HepG2 (cell line): ENCODE measurements around the gene IRAK3. TPM values are rescaled to one million over a fixed set of nuclear protein-coding genes. Genes with fewer than 3 reads are reported as not detected.

Experiments
- ATAC-seq: fragments of 200-7000 bp; cut with Tn5 transposase; 3 replicates; pipeline ENCODE4 v1.9.1; 2020; ENCODE audit warnings: mild to moderate bottlenecking, moderate library complexity
- BruUV-seq: library from RNA; stranded (reverse); fragments of 400-500 nt; replicated peaks from 2 replicates; lab custom pipeline; 2021; lab: Mats Ljungman, UMichigan
- CTCF ChIA-PET: fragments of 300-600 bp; formaldehyde crosslinking; extraction: SDS; loops from one replicate; lab custom pipeline; 2021; ENCODE audit warnings: low total read pairs, inconsistent platforms, low intra/inter-chr PET ratio; lab: Yijun Ruan, JAX
- POLR2A ChIA-PET: fragments of 350-600 bp; sonication (Branson Sonifier 250); formaldehyde crosslinking; loops from one replicate; lab custom pipeline; 2020; ENCODE audit warnings: antibody characterized with exemption, inconsistent platforms; lab: Yijun Ruan, JAX
- DNase-seq: peaks from one replicate; pipeline ENCODE4 v3.0.0-alpha.2; 2015; ENCODE audit warnings: low spot score
- FAIRE-seq: peaks from 3 replicates; lab custom pipeline; 2011; peaks lifted over from hg19 to GRCh38; lab: Jason Lieb, UNC
- H2AFZ ChIP-seq: one replicate; pipeline ENCODE4 v1.6.1; 2011; ENCODE audit warnings: low read length, inconsistent platforms
- H3K27ac ChIP-seq: fragments of 300-600 bp; 3 replicates; pipeline ENCODE4 v1.8.0; 2011; ENCODE audit warnings: mixed run types, mild to moderate bottlenecking, mixed read lengths, low read length, inconsistent platforms; ENCODE audit not compliant: insufficient read depth; ENCODE audit errors: extremely low read length
- H3K27me3 ChIP-seq, 2 experiments: fragments of 200-600 bp in 1 of 2; 2 replicates in 1 of 2; 3 replicates in 1 of 2; pipeline versions ENCODE4 v1.6.0 to v1.8.0; 2011; ENCODE audit warnings: low read length in 2 of 2, mild to moderate bottlenecking in 2 of 2, moderate library complexity in 2 of 2, inconsistent platforms in 1 of 2; ENCODE audit not compliant: insufficient read depth in 2 of 2, control insufficient read depth in 1 of 2
- H3K36me3 ChIP-seq, 2 experiments: fragments of 200-600 bp in 1 of 2; replicated peaks in 1 of 2; 2 replicates in 1 of 2; 3 replicates in 1 of 2; pipeline versions ENCODE4 v1.5.1 to v1.8.0; 2011; ENCODE audit warnings: low read length in 2 of 2, inconsistent platforms in 1 of 2; ENCODE audit not compliant: insufficient read depth in 2 of 2, control insufficient read depth in 1 of 2
- H3K4me1 ChIP-seq: 2 replicates; pipeline ENCODE4 v1.5.1; 2012; ENCODE audit warnings: low read length, inconsistent platforms; ENCODE audit not compliant: insufficient read depth
- H3K4me2 ChIP-seq: 2 replicates; pipeline ENCODE4 v1.6.0; 2011; ENCODE audit warnings: low read depth, low read length, inconsistent platforms
- H3K4me3 ChIP-seq, 3 experiments: fragments of 200-600 bp in 1 of 3; sonication (generic), shearing (Covaris generic) in 1 of 3; replicated peaks in 1 of 3; 2 replicates each; pipeline ENCODE4 v1.5.1; 2011 to 2016; ENCODE audit warnings: low read length in 3 of 3, inconsistent platforms in 2 of 3, low read depth in 2 of 3, mild to moderate bottlenecking in 2 of 3, control low read depth in 1 of 3, mixed read lengths in 1 of 3; ENCODE audit not compliant: insufficient read depth in 1 of 3
- H3K79me2 ChIP-seq: one replicate; pipeline ENCODE4 v1.6.1; 2011; ENCODE audit warnings: low read length, inconsistent platforms; ENCODE audit not compliant: insufficient read depth
- H3K9ac ChIP-seq: 2 replicates; pipeline ENCODE4 v1.6.0; 2011; ENCODE audit warnings: mild to moderate bottlenecking, low read depth, low read length, inconsistent platforms; ENCODE audit not compliant: insufficient read depth
- H3K9me3 ChIP-seq: 2 replicates; pipeline ENCODE4 v1.5.1; 2012; ENCODE audit warnings: mild to moderate bottlenecking, low read length
- H4K20me1 ChIP-seq: 2 replicates; pipeline ENCODE4 v1.6.0; 2011; ENCODE audit warnings: inconsistent platforms, mild to moderate bottlenecking, low read length, moderate library complexity; ENCODE audit not compliant: insufficient read depth
- FOXA3 ChIP-seq: IDR thresholded peaks from 2 replicates; pipeline ENCODE4 v1.6.1; 2016; ENCODE audit warnings: missing genetic modification reagents, missing compliant biosample characterization
- FOXJ3 ChIP-seq: sonication (generic); formaldehyde crosslinking; IDR thresholded peaks from 2 replicates; pipeline ENCODE4 v1.4.0; 2020; ENCODE audit warnings: missing genetic modification reagents, mild to moderate bottlenecking, borderline replicate concordance
- HNRNPK ChIP-seq: fragments of 200-400 bp; formaldehyde crosslinking; IDR thresholded peaks from 2 replicates; pipeline ENCODE4 v1.6.1; 2018; ENCODE audit warnings: low read length, low read depth, moderate library complexity, mild to moderate bottlenecking; ENCODE audit not compliant: poor library complexity, severe bottlenecking
- NFE2 ChIP-seq: sonication (generic); formaldehyde crosslinking; IDR thresholded peaks from 2 replicates; pipeline ENCODE4 v1.4.0; 2020; ENCODE audit warnings: missing genetic modification reagents
- POLR2G ChIP-seq: fragments of 200-400 bp; formaldehyde crosslinking; IDR thresholded peaks from 2 replicates; pipeline ENCODE4 v1.6.1; 2018; ENCODE audit warnings: mild to moderate bottlenecking, low read depth, low read length, moderate library complexity
- SMYD3 ChIP-seq: sonication (generic); formaldehyde crosslinking; IDR thresholded peaks from 2 replicates; pipeline ENCODE4 v1.8.1; 2023; ENCODE audit warnings: mild to moderate bottlenecking, missing genetic modification reagents
- TBX3 ChIP-seq: fragments of 450-650 bp; IDR thresholded peaks from 2 replicates; pipeline ENCODE4 v1.6.1; 2017; ENCODE audit warnings: antibody characterized with exemption, mild to moderate bottlenecking, inconsistent platforms, borderline replicate concordance
- ZZZ3 ChIP-seq: sonication (generic); formaldehyde crosslinking; IDR thresholded peaks from 2 replicates; pipeline ENCODE4 v1.4.0; 2020; ENCODE audit warnings: missing genetic modification reagents, mild to moderate bottlenecking, borderline replicate concordance
- WGBS: methylation state at CpG from one replicate; pipeline ENCODE4 v1.1.6; 2017; ENCODE audit warnings: low lambda C conversion rate; 5-methylcytosine and 5-hydroxymethylcytosine counted together
- in situ Hi-C: cut with HindIII; loops from 2 replicates; pipeline ENCODE4 v1.10.0; 2017; ENCODE audit warnings: low pct_unique_long_range_greater_than_20kb; ENCODE audit not compliant: extremely low pct_ligation_motif_present
- intact Hi-C: fragments of 100-400 bp; cut with micrococcal nuclease; formaldehyde crosslinking; loops from one replicate; pipeline ENCODE4 v1.10.0; 2022; ENCODE audit not compliant: unreplicated experiment
- polyA plus RNA-seq, 8 experiments: library from polyadenylated mRNA; depleted of rRNA in 3 of 8; stranded (reverse) in 7 of 8; unstranded in 1 of 8; fragments of >200 nt; fragmentation: Illumina TruSeq in 4 of 8; extraction: Trizol in 4 of 8; gene quantifications; 2 replicates each; pipeline versions ENCODE4 v1.2.1 to v1.2.3, GENCODE V29; 2011 to 2016; ENCODE audit warnings: low read depth in 4 of 8, missing spikeins in 1 of 8, mixed read lengths in 1 of 8; ENCODE audit not compliant: insufficient read depth in 1 of 8
- total RNA-seq, 5 experiments: library from RNA; depleted of rRNA; stranded (reverse); fragments of >200 nt; fragmentation: Illumina TruSeq; extraction: Trizol; gene quantifications; 2 replicates each; pipeline ENCODE4 v1.2.3, GENCODE V29; 2016; ENCODE audit warnings: low read depth in 1 of 5
- TF ChIP-seq, protein P1 (sequence below): sonication (generic); formaldehyde crosslinking; IDR thresholded peaks from 2 replicates; pipeline ENCODE4 v1.8.0; 2022; ENCODE audit warnings: low read depth, missing genetic modification reagents

IRAK3 gene
- total and polyA plus RNA-seq, 2 of the 13 experiments (the other 11 are each of a cell fraction or from before 2014, with no cell fraction given): 0.01 TPM; not detected in 1

DNA sequence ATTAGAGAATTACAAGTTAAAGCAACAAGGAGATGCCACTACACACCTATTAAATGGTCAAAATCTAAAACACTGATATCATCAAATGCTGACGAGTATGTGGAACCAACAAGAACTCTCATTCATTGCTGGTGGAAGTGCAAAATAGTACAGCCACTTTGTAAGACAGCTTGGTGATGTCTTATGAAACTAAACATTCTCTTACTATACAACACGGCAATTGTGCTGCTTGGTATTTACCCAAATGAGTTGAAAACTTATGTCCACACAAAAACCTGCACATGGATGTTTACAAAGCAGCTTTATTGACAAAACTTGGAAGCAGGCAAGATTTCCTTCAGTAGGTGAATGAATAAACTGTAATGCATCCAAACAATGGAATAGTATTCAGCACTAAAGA is 22.5 kb upstream of the IRAK3 start (continued):
- TF ChIP-seq TBX3: no peak
- TF ChIP-seq POLR2G: no peak
- peak; percentile 46 for TF ChIP-seq FOXA3
- TF ChIP-seq FOXJ3: no peak

DNA sequence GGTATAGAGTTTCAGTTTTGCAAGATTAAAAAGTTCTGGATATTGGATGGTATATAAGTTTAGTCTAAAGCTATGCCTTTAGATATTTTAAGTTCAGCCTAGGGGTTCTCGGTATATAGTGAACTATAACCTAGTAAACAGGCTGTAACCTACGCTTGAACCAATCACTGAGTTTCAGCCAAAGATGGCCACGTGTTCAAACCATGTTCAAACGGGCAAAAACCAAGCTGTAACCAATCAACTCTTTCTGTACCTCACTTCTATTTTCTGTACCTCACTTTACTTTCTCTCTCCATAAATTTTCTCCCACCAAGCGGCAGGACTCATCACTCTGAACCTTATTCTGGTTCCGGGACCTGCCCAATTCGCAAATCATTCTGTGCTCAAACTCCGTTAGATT is 20.6 kb upstream of the IRAK3 start:
- Histone ChIP-seq H3K4me3 (peak overlapping the region; percentile 75 to 99 (median 86); a peak in 4 of 6 replicates), H3K4me2 (peak overlapping the region; percentile 77), H2AFZ (no peak overlapping the region), H3K27ac (peak overlapping the region; percentile 94), H3K9ac (0 out of 2 replicates have a peak overlapping the region, but pooled peaks have one; percentile 79), H3K79me2 (peaks cover 41% of the 10 kb centered on the region), H3K27me3 (no peaks in the 10 kb centered on the region), H3K9me3 (peaks cover 10% of the 10 kb centered on the region), H4K20me1 (no peaks in the 10 kb centered on the region), H3K36me3 (no peaks in the 10 kb centered on the region), H3K4me1 (peaks cover 27% of the 10 kb centered on the region)
- DNase-seq (no peak), ATAC-seq (no peak), FAIRE-seq (no peak)
- ChIA-PET CTCF (no interaction called here), POLR2A (interaction anchor here (0.6 to 2.8 kb wide), 6 partner anchors 10 to 1100 kb away, joined by 3 to 33 read pairs (median 10); partner anchors contain the start of genes HELB and LLPH)
- intact Hi-C loops: loop anchor here (2.0 to 5.0 kb wide), 2 partner anchors 36 to 66 kb away; partner anchors contain the start of gene LLPH
- TF ChIP-seq, protein P1, sequence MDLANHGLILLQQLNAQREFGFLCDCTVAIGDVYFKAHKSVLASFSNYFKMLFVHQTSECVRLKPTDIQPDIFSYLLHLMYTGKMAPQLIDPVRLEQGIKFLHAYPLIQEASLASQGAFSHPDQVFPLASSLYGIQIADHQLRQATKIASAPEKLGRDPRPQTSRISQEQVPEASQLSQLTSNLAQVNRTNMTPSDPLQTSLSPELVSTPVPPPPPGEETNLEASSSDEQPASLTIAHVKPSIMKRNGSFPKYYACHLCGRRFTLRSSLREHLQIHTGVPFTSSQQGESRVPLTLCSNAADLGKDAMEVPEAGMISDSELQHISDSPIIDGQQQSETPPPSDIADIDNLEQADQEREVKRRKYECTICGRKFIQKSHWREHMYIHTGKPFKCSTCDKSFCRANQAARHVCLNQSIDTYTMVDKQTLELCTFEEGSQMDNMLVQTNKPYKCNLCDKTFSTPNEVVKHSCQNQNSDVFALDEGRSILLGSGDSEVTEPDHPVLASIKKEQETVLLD (CRISPR knock-in tag): no peak
- peak; percentile 21 for TF ChIP-seq HNRNPK
- TF ChIP-seq SMYD3 (CRISPR knock-in tag): no peak
- TF ChIP-seq NFE2 (CRISPR knock-in tag): no peak
- no peak for TF ChIP-seq ZZZ3
- BruUV-seq: no TSS peak
- in situ Hi-C loops: no loop called here
- 90% methylated on average over 8 of the region's 8 CpGs for WGBS
